DND-41 (cell line): ENCODE measurements around the gene RAD51B.

Source experiments
- ATAC-seq: fragments of 200-7000 bp; cut with Tn5 transposase; 3 replicates; pipeline ENCODE4 v1.9.1; 2021; ENCODE audit warnings: low read depth; ENCODE audit not compliant: insufficient read depth
- DNase-seq: peaks from one replicate; pipeline ENCODE4 v3.0.0-alpha.2; 2020
- H2AFZ ChIP-seq: 2 replicates; pipeline ENCODE4 v1.6.0; 2012; ENCODE audit warnings: low read depth, low read length
- H3K27ac ChIP-seq: 2 replicates; pipeline ENCODE4 v1.5.1; 2012; ENCODE audit warnings: low read length, inconsistent platforms
- H3K27me3 ChIP-seq: fragments of 200-600 bp; sonication (generic); 2 replicates; pipeline ENCODE4 v1.6.0; 2012; ENCODE audit warnings: low read length, mild to moderate bottlenecking, inconsistent platforms; ENCODE audit not compliant: insufficient read depth, poor library complexity
- H3K36me3 ChIP-seq: 2 replicates; pipeline ENCODE4 v1.5.1; 2012; ENCODE audit warnings: low read length, inconsistent platforms; ENCODE audit not compliant: insufficient read depth
- H3K4me1 ChIP-seq: 2 replicates; pipeline ENCODE4 v1.5.1; 2012; ENCODE audit warnings: mild to moderate bottlenecking, low read length; ENCODE audit not compliant: insufficient read depth
- H3K4me2 ChIP-seq: 2 replicates; pipeline ENCODE4 v1.6.0; 2012; ENCODE audit warnings: mild to moderate bottlenecking, moderate library complexity, low read length, inconsistent platforms; ENCODE audit not compliant: insufficient read depth
- H3K4me3 ChIP-seq, 2 experiments: fragments of 200-600 bp in 1 of 2; shearing (Covaris generic) in 1 of 2; 2 replicates each; pipeline ENCODE4 v1.5.1; 2012 to 2016; ENCODE audit warnings: inconsistent platforms in 2 of 2, low read length in 2 of 2, mild to moderate bottlenecking in 2 of 2, low read depth in 1 of 2, moderate library complexity in 1 of 2
- H3K79me2 ChIP-seq: 2 replicates; pipeline ENCODE4 v1.6.0; 2012; ENCODE audit warnings: low read length, inconsistent platforms; ENCODE audit not compliant: insufficient read depth
- H3K9ac ChIP-seq: 2 replicates; pipeline ENCODE4 v1.6.0; 2012; ENCODE audit warnings: low read depth, mild to moderate bottlenecking, inconsistent platforms, low read length, moderate library complexity
- H3K9me3 ChIP-seq: 2 replicates; pipeline ENCODE4 v1.5.1; 2012; ENCODE audit warnings: low read length, moderate library complexity, mild to moderate bottlenecking, inconsistent platforms; ENCODE audit not compliant: insufficient read depth, severe bottlenecking
- H4K20me1 ChIP-seq: 2 replicates; pipeline ENCODE4 v1.6.0; 2012; ENCODE audit warnings: low read length; ENCODE audit not compliant: insufficient read depth
- CTCF ChIP-seq: IDR thresholded peaks from 2 replicates; pipeline ENCODE4 v1.5.1; 2012; ENCODE audit warnings: borderline replicate concordance, low read length, moderate library complexity, mild to moderate bottlenecking; ENCODE audit not compliant: poor library complexity, severe bottlenecking; ENCODE audit errors: extremely low read depth
- EZH2 ChIP-seq: IDR thresholded peaks from 3 replicates; pipeline ENCODE4 v1.6.1; 2012; ENCODE audit warnings: borderline replicate concordance, low read depth, mild to moderate bottlenecking, moderate library complexity, low read length, inconsistent platforms; ENCODE audit not compliant: severe bottlenecking

Gene RAD51B

GRCh38 chr14:68451696-68452373 lies 632.3 kb downstream of the RAD51B start:
- Histone ChIP-seq H3K4me1 (peaks cover 19% of the 10 kb centered on the region), H3K9ac (no peak overlapping the region), H3K27ac (no peak overlapping the region), H4K20me1 (no peaks in the 10 kb centered on the region), H3K4me2 (no peak overlapping the region), H3K9me3 (peaks cover 7% of the 10 kb centered on the region), H2AFZ (no peak overlapping the region), H3K36me3 (no peaks in the 10 kb centered on the region), H3K4me3 (no peak overlapping the region), H3K79me2 (no peaks in the 10 kb centered on the region), H3K27me3 (no peaks in the 10 kb centered on the region)
- no peak for DNase-seq
- TF ChIP-seq EZH2 (no peak), CTCF (no peak)
- ATAC-seq: no peak

GRCh38 chr14:68458253-68458652 lies 638.7 kb downstream of the RAD51B start:
- no peak for ATAC-seq
- TF ChIP-seq CTCF (no peak), EZH2 (no peak)
- Histone ChIP-seq H3K27me3 (no peaks in the 10 kb centered on the region), H3K9ac (no peak overlapping the region), H3K27ac (no peak overlapping the region), H4K20me1 (no peaks in the 10 kb centered on the region), H3K4me2 (no peak overlapping the region), H3K4me3 (no peak overlapping the region), H2AFZ (no peak overlapping the region), H3K36me3 (no peaks in the 10 kb centered on the region), H3K4me1 (no peaks in the 10 kb centered on the region), H3K79me2 (no peaks in the 10 kb centered on the region), H3K9me3 (peaks cover 7% of the 10 kb centered on the region)
- DNase-seq: no peak

- no peak for DNase-seq
- no peak for ATAC-seq
- no peak overlapping the region for H3K27ac ChIP-seq
These were observed 639.4 kb downstream of the RAD51B start for GRCh38 chr14:68458840-68459469.

More at GRCh38 chr14:68458840-68459469, 639.4 kb downstream of the RAD51B start:
- Histone ChIP-seq H3K36me3 (no peaks in the 10 kb centered on the region), H2AFZ (no peak overlapping the region), H3K9me3 (peaks cover 7% of the 10 kb centered on the region), H3K4me2 (no peak overlapping the region), H4K20me1 (no peaks in the 10 kb centered on the region), H3K79me2 (no peaks in the 10 kb centered on the region), H3K4me1 (no peaks in the 10 kb centered on the region), H3K4me3 (no peak overlapping the region), H3K9ac (no peak overlapping the region), H3K27me3 (no peaks in the 10 kb centered on the region)
- TF ChIP-seq CTCF: no peak
- no peak for TF ChIP-seq EZH2
